Caki2 (cell line): Measurements from ENCODE around the gene CADM1. TPM values are rescaled to one million over a fixed set of nuclear protein-coding genes. Genes with fewer than 3 reads are reported as not detected.

ENCODE experiments used
- DNase-seq: peaks from one replicate; pipeline ENCODE4 v3.0.0-alpha.2; 2015; ENCODE audit warnings: low read depth
- in situ Hi-C: cut with HindIII; loops from 2 replicates; pipeline ENCODE4 v1.10.0; 2016; ENCODE audit warnings: low sequenced_read_pairs, low pct_unique_long_range_greater_than_20kb, mixed read lengths
- total RNA-seq: library from RNA; depleted of rRNA; stranded (reverse); fragments of >200 nt; shearing (Covaris generic); gene quantifications from 2 replicates; pipeline ENCODE4 v1.2.3, GENCODE V29; 2014; ENCODE audit warnings: low replicate concordance

CADM1 gene
- total RNA-seq, 1 experiment from 2014 or later = 28.2 TPM

- in situ Hi-C loops = no loop called here
- no peak for DNase-seq
These were observed 335.5 kb downstream of the CADM1 start for GRCh38 chr11:115168686-115169085.

GRCh38 chr11:115168229-115168671 lies 336.0 kb downstream of the CADM1 start:
- in situ Hi-C loops = no loop called here
- DNase-seq = no peak

- DNase-seq = no peak
- in situ Hi-C loops = no loop called here
These were observed 336.8 kb downstream of the CADM1 start for GRCh38 chr11:115167456-115167855.

- in situ Hi-C loops = no loop called here
- no peak for DNase-seq
These were observed 337.4 kb downstream of the CADM1 start for GRCh38 chr11:115166820-115167219.

GRCh38 chr11:115164774-115165173 lies 339.4 kb downstream of the CADM1 start:
- in situ Hi-C loops = no loop called here
- DNase-seq = no peak

GRCh38 chr11:115162919-115163318 lies 341.3 kb downstream of the CADM1 start:
- no peak for DNase-seq
- in situ Hi-C loops = no loop called here

GRCh38 chr11:115161876-115162275 lies 342.3 kb downstream of the CADM1 start:
- DNase-seq = no peak
- in situ Hi-C loops = no loop called here

- in situ Hi-C loops = no loop called here
These were observed 345.0 kb downstream of the CADM1 start for GRCh38 chr11:115159207-115159606.

GRCh38 chr11:115158053-115158452 lies 346.2 kb downstream of the CADM1 start:
- in situ Hi-C loops = no loop called here
- DNase-seq = no peak

More at GRCh38 chr11:115159207-115159606, 345.0 kb downstream of the CADM1 start:
- DNase-seq = no peak

GRCh38 chr11:115157247-115157646 lies 347.0 kb downstream of the CADM1 start:
- DNase-seq = no peak
- in situ Hi-C loops = no loop called here

GRCh38 chr11:115155978-115156377 lies 348.2 kb downstream of the CADM1 start:
- DNase-seq = no peak
- in situ Hi-C loops = no loop called here

GRCh38 chr11:115155320-115155719 lies 348.9 kb downstream of the CADM1 start:
- in situ Hi-C loops = no loop called here
- DNase-seq = no peak

- in situ Hi-C loops = no loop called here
- DNase-seq = no peak
These were observed 349.9 kb downstream of the CADM1 start for GRCh38 chr11:115154355-115154736.

- in situ Hi-C loops = no loop called here
- DNase-seq = no peak
These were observed 350.4 kb downstream of the CADM1 start for GRCh38 chr11:115153731-115154354.

- no peak for DNase-seq
- in situ Hi-C loops = no loop called here
These were observed 351.1 kb downstream of the CADM1 start for GRCh38 chr11:115153135-115153534.

- DNase-seq = no peak
These were observed 353.2 kb downstream of the CADM1 start for GRCh38 chr11:115151010-115151409.

GRCh38 chr11:115148691-115149090 lies 355.5 kb downstream of the CADM1 start:
- DNase-seq = no peak
- in situ Hi-C loops = no loop called here

More at GRCh38 chr11:115151010-115151409, 353.2 kb downstream of the CADM1 start:
- in situ Hi-C loops = no loop called here

- no peak for DNase-seq
- in situ Hi-C loops = no loop called here
These were observed 356.1 kb downstream of the CADM1 start for GRCh38 chr11:115148101-115148500.

GRCh38 chr11:115147243-115147807 lies 356.9 kb downstream of the CADM1 start:
- in situ Hi-C loops = no loop called here
- no peak for DNase-seq

GRCh38 chr11:115146425-115146824 lies 357.8 kb downstream of the CADM1 start:
- in situ Hi-C loops = no loop called here
- DNase-seq = no peak
